ENCODE data around the gene TSN.
A peak's percentile ranks its signal among the peaks of the same experiment; 100 is the strongest.
"Not testable (repeated sequence)": the region's sequence is repeated elsewhere in the genome, so short reads cannot be mapped to it uniquely, and the experiment has no call there.

The TSN gene

GRCh38 chr2:121755237-121756111 lies at the start of gene TSN:
Gene TSN, plus strand, starts transcription at chr2:121755651. Its CDS starts 129 bp downstream, at chr2:121755780.
- peak; percentile 99 for ATAC-seq
- DNase-seq: peak; percentile 97

GRCh38 chr2:121705958-121706357 lies 49.5 kb upstream of the TSN start:
- DNase-seq (no peak), ATAC-seq (no peak)

DNA sequence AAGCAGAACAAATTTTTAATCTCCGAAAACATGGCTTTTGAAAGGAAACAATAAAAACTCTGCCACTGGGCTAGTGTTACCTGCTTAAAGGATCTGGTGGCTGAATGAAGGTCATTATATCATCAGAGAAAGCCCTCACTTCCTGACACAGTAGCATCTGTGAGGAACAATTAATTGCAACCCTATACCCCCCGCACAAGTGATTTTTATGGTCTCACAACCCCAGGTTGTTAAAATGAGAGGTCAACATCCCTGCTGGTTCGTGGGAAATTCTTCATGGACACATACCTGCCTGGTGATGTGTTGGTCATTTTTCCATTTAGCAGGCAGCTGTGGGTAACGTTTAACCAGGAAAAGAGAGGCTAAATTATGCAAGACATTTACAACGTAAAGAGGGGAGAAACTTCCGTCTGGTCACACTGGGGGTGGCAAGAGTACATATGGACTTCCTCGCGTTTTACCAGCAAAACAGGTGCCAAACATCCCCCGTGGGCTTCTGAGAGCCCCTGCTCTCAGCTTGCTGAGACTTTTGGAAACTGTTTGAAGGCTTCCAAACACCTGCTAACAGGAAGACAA lies 48.0 kb upstream of the TSN start:
- DNase-seq (no peak), ATAC-seq (no peak)

DNA sequence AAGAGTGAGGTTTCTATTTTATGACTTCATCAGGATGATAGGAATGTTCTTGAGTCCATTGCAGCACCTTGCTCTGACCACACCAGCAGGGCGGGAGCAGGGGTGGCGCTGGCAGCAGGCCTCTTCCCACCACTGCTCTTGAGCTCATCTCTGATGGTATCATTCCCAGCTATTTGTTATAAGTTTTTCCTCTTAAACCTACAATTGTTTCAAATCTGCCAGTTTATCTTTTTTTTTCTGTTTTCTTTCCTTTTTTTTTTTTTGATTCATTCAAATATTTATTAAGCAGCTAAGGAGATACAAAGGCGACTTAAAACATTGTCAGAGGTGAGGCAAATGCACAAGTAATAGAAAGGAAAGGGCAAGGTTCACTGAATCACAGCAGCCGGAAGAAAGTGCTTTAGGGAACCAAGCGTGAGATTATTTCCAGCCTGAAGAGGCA lies 47.5 kb upstream of the TSN start:
- ATAC-seq: no peak
- DNase-seq: no peak

DNA sequence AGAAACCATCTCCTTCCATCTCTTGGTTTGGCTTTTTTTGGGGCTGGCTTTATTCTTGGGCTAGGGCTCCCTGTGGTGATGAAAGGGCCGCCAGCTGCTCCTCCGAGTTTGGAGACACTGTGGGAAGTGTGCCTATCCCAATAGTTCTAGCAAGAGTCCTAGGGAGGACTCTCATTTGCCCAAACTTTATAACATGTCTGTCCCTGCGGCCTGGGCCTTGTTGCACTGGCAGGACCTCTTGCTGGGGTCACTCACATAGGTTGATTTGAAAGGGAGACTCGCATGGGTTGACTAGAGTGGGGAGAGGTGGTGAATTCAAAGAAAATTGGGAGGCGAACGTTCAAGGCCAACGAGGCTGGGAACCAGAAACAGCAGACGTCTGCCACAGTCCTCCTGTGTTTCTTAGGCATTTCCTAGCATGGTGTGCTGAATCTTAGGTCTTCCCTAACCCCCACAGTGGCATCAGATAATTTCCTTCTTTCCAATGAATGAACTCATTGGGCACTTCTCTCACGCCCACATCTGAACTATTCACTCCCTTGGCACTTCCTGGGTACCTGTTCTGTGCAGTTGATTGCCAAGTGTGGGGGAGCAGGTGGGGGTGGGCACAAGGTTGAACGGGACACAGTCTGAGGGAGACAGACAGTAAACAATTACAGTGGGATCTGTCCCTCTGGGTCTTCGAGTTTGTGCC lies 45.5 kb upstream of the TSN start:
- DNase-seq (no peak), ATAC-seq (no peak)

DNA sequence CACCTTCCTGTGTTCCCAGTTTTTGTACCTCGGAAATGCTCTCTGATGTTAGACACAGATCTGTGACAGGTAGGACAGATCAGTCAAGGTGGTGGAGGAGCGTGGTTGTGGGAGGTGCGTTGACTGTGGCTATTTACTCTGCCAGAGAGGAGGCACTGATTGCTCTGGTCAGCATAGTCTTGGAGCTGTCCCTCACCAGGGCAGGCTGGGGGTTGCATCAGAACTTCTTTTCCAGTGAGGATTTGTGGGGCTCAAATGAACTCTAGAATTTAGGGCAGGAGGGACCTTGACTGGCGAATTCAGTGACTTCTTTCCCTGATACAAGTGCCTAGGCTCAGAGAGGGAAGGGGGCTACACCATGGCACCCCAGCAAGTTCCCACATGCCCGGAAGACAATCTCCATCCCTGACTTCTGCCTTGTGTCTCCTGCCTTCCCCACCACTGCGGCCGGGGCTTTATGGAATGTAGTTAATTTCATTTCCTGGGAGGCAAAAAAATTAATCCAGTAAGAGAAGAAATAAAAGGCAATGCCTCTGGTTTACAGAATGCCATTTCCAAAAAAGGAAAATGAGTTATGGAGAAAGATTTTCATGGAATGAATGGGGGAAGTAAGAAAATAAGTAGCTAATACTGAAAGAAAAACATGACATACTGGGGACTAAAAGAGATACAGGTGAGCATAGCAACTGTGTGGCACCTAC lies 44.8 kb upstream of the TSN start:
- ATAC-seq (no peak), DNase-seq (no peak)

- not testable (repeated sequence) for ATAC-seq, DNase-seq
Observed at GRCh38 chr2:121711481-121711880, 44.0 kb upstream of the TSN start.

GRCh38 chr2:121716126-121716525 lies 39.3 kb upstream of the TSN start:
- no peak for ATAC-seq
- DNase-seq: no peak

GRCh38 chr2:121717529-121717928 lies 37.9 kb upstream of the TSN start:
- DNase-seq (no peak), ATAC-seq (no peak)

DNA sequence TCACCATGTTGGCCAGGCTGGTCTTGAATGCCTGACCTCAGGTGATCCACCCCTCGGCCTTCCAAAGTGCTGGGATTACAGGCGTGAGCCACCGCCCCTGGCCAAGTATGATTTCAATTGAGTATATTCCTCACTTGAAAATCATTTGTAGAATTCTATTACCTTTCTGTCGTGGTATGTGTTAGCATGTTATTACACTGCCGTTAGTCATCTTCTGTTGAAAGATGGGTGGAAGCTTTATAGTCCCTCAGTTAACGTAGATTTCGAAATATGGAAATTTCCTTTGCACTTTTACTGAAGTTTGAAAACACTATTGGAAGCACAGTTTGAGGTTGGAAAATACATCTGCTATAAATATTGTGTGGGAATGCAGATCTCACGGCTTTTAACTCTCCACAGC lies 33.5 kb upstream of the TSN start:
- ATAC-seq: peak; percentile 62
- DNase-seq: no peak

DNA sequence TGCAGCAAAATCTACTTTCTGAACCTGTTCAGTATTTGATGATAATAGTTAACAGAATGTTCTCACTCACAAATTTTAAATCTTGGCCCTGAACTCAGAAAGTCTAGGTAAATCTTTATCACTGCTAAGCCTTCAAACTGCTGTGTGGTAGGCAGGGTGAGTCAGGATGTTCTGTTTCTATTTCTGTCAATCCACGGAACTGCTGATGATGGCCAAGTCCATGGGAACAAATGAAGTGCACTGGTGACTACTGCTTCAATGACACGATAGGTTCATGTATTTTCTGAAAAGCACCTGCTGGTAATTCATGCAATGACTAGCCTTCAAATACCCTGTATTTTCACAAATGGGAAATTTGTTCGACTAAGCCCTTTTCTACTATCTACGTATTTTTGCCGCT lies 33.0 kb upstream of the TSN start:
- ATAC-seq (peak; percentile 93), DNase-seq (peak; percentile 25)

- DNase-seq (no peak), ATAC-seq (no peak)
Observed at GRCh38 chr2:121723316-121723715, 32.1 kb upstream of the TSN start.

DNA sequence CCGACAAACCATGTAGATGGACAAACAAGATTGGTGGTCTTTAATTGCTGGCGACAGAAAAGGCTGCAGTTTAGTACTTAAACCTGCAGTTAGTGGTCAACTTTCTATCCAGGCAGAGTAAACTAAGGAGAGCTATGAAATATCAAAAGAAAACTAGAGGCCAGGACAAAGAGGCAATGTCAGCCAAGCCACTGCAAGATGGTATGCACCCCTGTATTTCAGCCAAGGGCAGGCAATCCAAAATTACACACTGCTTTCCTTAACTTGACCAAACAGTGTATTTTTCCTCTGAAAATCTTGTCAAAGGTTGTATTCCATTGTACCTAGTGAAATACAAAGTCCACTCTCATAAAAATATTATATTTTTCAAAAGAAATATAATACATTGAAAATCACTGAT lies 28.1 kb upstream of the TSN start:
- ATAC-seq (no peak), DNase-seq (no peak)

DNA sequence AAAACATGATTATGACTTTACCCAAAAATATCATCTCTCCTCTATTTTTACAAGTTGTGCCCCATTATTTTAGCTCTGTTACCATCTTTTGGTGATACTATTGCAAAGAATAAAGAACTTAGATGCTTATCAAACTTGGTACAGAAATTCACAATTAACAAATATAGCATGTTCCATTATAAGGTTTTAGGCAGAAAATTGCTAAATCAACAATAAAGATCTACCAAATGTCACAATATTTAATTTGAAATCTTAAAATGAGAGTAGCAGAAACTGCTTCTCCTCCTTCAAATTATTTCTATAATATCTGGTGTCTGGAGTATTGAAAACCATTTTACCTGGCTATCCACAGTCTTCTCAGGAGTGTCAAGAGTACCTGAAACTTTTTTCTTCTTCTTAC lies 27.5 kb upstream of the TSN start:
- no peak for DNase-seq
- ATAC-seq: no peak

- DNase-seq: no peak
- no peak for ATAC-seq
Observed at GRCh38 chr2:121731366-121731765, 24.1 kb upstream of the TSN start.

DNA sequence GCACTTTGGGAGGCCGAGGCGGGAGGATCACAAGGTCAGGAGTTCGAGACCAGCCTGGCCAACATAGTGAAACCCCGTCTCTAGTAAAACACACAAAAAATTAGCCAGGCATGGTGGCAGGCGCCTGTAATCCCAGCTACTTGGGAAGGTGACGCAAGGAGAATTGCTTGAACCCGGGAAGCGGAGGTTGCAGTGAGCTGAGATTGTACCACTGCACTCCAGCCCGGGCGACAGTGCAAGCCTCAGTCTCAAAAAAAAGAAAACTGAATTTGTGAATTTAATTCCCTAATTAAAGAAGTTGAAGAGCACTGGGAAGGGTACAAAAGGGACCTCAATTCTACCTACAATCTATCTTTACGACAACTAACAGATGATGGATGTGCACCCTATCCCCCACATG lies 20.9 kb upstream of the TSN start:
- DNase-seq, ATAC-seq: not testable (repeated sequence)

- DNase-seq (no peak), ATAC-seq (no peak)
Observed at GRCh38 chr2:121735518-121736074, 19.9 kb upstream of the TSN start.

- no peak for ATAC-seq
- no peak for DNase-seq
Observed at GRCh38 chr2:121736140-121736461, 19.4 kb upstream of the TSN start.

DNA sequence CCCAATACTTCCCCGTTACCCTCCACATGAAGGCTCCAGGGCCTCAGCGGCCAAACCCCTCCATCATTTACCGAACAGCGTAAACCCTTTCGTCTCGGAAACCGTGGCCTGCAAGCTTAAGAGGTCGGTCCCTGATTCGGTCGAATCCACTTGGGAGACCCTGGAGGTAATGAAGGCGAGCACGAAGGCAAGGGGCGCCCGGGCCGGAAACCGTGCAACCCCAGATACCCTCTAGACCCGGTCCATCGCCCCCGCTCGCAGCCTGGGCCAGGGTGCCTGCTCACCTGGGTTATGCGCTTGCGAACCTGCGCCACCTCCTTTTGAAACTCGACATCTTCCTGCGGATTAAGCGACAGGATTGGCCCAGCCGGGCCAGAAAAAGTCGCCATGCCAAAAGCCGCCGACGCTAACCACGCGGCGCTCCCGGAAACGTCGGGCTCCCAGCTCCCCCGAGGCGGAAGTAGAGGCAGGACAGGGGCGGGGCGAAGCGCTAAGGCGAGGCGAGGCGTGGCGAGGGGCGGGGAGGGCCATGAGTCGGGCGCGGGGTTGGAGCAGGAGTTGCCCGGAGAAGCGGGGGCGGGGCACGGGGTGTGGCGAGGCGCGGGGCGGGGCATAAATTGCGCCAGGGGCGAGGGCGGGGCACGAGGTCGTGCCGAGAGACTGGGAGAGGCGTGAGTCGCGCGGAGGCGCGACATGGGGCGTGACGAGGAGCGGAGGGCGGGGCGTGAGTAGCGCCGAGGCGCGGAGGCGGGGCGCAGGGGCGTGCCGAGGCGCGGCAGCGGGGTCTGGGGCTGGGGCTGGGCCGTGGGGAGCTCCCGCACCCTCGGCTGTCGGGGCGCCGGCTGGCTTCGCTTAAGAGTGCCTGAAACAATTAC lies 18.8 kb upstream of the TSN start, which contains the start of gene NIFK:
TSS of gene NIFK (minus strand) at position 414 of the 875 bp plus-strand sequence. CDS start at position 389, 25 bp downstream.
- ATAC-seq (peak; percentile 94), DNase-seq (peak; percentile 100)

- ATAC-seq: no peak
Observed at GRCh38 chr2:121740973-121741372, 14.5 kb upstream of the TSN start.

GRCh38 chr2:121741450-121741849 lies 14.0 kb upstream of the TSN start:
- ATAC-seq: no peak
- DNase-seq: no peak

More at GRCh38 chr2:121740973-121741372, 14.5 kb upstream of the TSN start:
- DNase-seq: no peak

All from stimulated activated naive CD8-positive, alpha-beta T cell treated with anti-CD3 and anti-CD28 coated beads, Interleukin-15, Interleukin-2, amounts not matched to agents 100 U/mL and 50 U/mL, for 24 hours (primary cell).